Measurements from ENCODE around the gene GMDS. TPM values are rescaled to one million over a fixed set of nuclear protein-coding genes. Genes with fewer than 3 reads are reported as not detected.

Gene GMDS
- total RNA-seq, 1 experiment from 2014 or later, result 27.6 TPM

DNA sequence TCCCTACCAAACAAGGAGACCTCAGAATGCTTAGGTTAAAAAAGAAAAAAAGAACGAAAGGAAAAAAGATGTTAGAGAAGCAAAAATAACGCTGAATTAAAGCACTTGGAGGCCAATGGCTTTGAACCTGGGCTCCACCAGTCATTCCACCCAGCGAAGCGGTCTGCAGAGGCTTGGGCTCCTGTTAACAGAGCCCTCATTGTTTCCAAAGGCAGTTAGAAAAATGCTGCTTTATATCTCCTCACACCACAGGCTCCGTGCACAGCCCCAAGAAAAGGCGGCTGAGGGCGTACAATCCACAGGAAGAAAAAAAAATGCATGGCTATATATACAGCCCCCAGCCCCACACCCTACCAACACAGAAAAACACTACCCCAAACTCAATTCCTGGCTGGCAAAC, 379.8 kb downstream of the GMDS start:
- no peak overlapping the region for H3K14ac ChIP-seq (ENCODE audit: insufficient read depth, low read length)
- H3K79me2 ChIP-seq (ENCODE audit: insufficient read depth, low read length), result no peaks in the 10 kb centered on the region
- H3K4me1 ChIP-seq (ENCODE audit: insufficient read depth, low read length), result peaks cover 11% of the 10 kb centered on the region
- no peaks in the 10 kb centered on the region for H4K20me1 ChIP-seq (ENCODE audit: control insufficient read depth, insufficient read depth, insufficient read length)
- H3K23ac ChIP-seq (ENCODE audit: insufficient read length, low read depth, low read length), result no peak overlapping the region
- H4K8ac ChIP-seq (replicated peaks; ENCODE audit: insufficient read length, low read depth, low read length), result no peak overlapping the region
- no peak overlapping the region for H3K56ac ChIP-seq (ENCODE audit: insufficient read length, low read depth, low read length)
- no peak overlapping the region for H2BK20ac ChIP-seq (ENCODE audit: low read depth, low read length, poor library complexity, severe bottlenecking)
- H2AFZ ChIP-seq (ENCODE audit: low read length), result no peak overlapping the region
- no peak for DNase-seq
- H3K4ac ChIP-seq (ENCODE audit: low read depth, low read length), result no peak overlapping the region
- no peak overlapping the region for H4K5ac ChIP-seq (ENCODE audit: insufficient read length, low read depth, low read length)
- H2AK5ac ChIP-seq (ENCODE audit: insufficient read length, low read length), result no peak overlapping the region
- no peak overlapping the region for H3K4me3 Mint-ChIP-seq
- no peak overlapping the region for H2BK15ac ChIP-seq (ENCODE audit: low read depth, low read length)
- H3K27ac Mint-ChIP-seq, result no peak overlapping the region; a peak in 1 of 7 replicates
- H2BK12ac ChIP-seq (ENCODE audit: insufficient read length, low read depth, low read length), result no peak overlapping the region
- WGBS (ENCODE audit: extremely low coverage, insufficient read length, low lambda C conversion rate), result no CpG with 5 or more reads among the region's 7 CpGs
- no peak overlapping the region for H3K4me2 ChIP-seq (ENCODE audit: insufficient read depth, insufficient read length, low read length)
- H3K4me1 Mint-ChIP-seq, result peaks cover 37 to 40% of the 10 kb centered on the region in 2 experiments
- H3K79me1 ChIP-seq (ENCODE audit: insufficient read depth, low read depth, low read length, poor library complexity, severe bottlenecking), result no peaks in the 10 kb centered on the region
- H4K91ac ChIP-seq (ENCODE audit: insufficient read length, low read depth, low read length), result no peak overlapping the region
- H2BK5ac ChIP-seq (ENCODE audit: insufficient read length, low read length), result no peak overlapping the region
- no peak overlapping the region for H3K27ac ChIP-seq (ENCODE audit: insufficient read length, low read depth, low read length)
- no peak overlapping the region for H2BK120ac ChIP-seq (ENCODE audit: low read depth, low read length, poor library complexity, severe bottlenecking)
- H3K36me3 Mint-ChIP-seq (ENCODE audit: insufficient read depth in 1 of 3, low read depth in 3 of 3), result no peaks in the 10 kb centered on the region
- H3K9ac ChIP-seq (ENCODE audit: extremely low read depth, insufficient read length, low read length), result no peak overlapping the region
- H3K9me3 Mint-ChIP-seq, result no peaks in the 10 kb centered on the region
- H3K9me3 ChIP-seq (ENCODE audit: control insufficient read depth, low read depth, low read length), result no peaks in the 10 kb centered on the region
- no peaks in the 10 kb centered on the region for H3K27me3 Mint-ChIP-seq (ENCODE audit: low read depth)
- H3T11ph ChIP-seq (ENCODE audit: low read length), result no peak overlapping the region
- H3K23me2 ChIP-seq (ENCODE audit: insufficient read length, low read depth, low read length, poor library complexity, severe bottlenecking), result no peaks in the 10 kb centered on the region
- H3K18ac ChIP-seq (ENCODE audit: insufficient read length, low read depth, low read length), result no peak overlapping the region
- no peaks in the 10 kb centered on the region for H3K27me3 ChIP-seq (ENCODE audit: insufficient read depth, low read length)
- TF ChIP-seq, protein P1, sequence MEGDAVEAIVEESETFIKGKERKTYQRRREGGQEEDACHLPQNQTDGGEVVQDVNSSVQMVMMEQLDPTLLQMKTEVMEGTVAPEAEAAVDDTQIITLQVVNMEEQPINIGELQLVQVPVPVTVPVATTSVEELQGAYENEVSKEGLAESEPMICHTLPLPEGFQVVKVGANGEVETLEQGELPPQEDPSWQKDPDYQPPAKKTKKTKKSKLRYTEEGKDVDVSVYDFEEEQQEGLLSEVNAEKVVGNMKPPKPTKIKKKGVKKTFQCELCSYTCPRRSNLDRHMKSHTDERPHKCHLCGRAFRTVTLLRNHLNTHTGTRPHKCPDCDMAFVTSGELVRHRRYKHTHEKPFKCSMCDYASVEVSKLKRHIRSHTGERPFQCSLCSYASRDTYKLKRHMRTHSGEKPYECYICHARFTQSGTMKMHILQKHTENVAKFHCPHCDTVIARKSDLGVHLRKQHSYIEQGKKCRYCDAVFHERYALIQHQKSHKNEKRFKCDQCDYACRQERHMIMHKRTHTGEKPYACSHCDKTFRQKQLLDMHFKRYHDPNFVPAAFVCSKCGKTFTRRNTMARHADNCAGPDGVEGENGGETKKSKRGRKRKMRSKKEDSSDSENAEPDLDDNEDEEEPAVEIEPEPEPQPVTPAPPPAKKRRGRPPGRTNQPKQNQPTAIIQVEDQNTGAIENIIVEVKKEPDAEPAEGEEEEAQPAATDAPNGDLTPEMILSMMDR (conservative IDR thresholded peaks at IDR 0.05), result no peak
